ENCODE data around the gene SCARF1.
A peak's percentile ranks its signal among the peaks of the same experiment; 100 is the strongest.

SCARF1 gene

GRCh38 chr17:1627982-1628855 lies 17.3 kb downstream of the SCARF1 start, which contains the start of gene SLC43A2 (continued):
- no peak for TF ChIP-seq PRDM4 (tag by site-specific recombination; IDR thresholded peaks at IDR 0.05)
- TF ChIP-seq ZNF24 (tag by site-specific recombination; IDR thresholded peaks at IDR 0.05), result 0 out of 2 replicates have a peak, but pooled peaks have one; percentile 41
- TF ChIP-seq ZFP41 (tag by site-specific recombination; IDR thresholded peaks at IDR 0.05; ENCODE audit: borderline replicate concordance), result no peak
- TF ChIP-seq ZNF10 (tag by site-specific recombination; IDR thresholded peaks at IDR 0.05), result peak; percentile 7; the same call in 1 of the 2 replicates
- no peak for TF ChIP-seq ZNF202 (tag by site-specific recombination; IDR thresholded peaks at IDR 0.05; ENCODE audit: borderline replicate concordance)
- peak; percentile 68; the same call in 1 of the 2 replicates for TF ChIP-seq GLI4 (tag by site-specific recombination; IDR thresholded peaks at IDR 0.05)
- TF ChIP-seq ZNF19 (tag by site-specific recombination; IDR thresholded peaks at IDR 0.05; ENCODE audit: low read depth), result no peak
- no peak for TF ChIP-seq ZNF292 (tag by site-specific recombination; IDR thresholded peaks at IDR 0.05; ENCODE audit: borderline replicate concordance, low read depth)
- no peak for TF ChIP-seq ZNF621 (tag by site-specific recombination; IDR thresholded peaks at IDR 0.05)
- TF ChIP-seq ZNF629 (tag by site-specific recombination; IDR thresholded peaks at IDR 0.05), result peak; percentile 69
- TF ChIP-seq ZSCAN18 (tag by site-specific recombination; IDR thresholded peaks at IDR 0.05), result 0 out of 2 replicates have a peak, but pooled peaks have one; percentile 22
- no peak for TF ChIP-seq TCF7L2 (IDR thresholded peaks at IDR 0.05; ENCODE audit: borderline replicate concordance, low read depth, low read length)
- peak; percentile 97 for TF ChIP-seq ZEB2 (tag by site-specific recombination; IDR thresholded peaks at IDR 0.05)
- peak; percentile 97 for TF ChIP-seq ZBTB8A (tag by site-specific recombination; IDR thresholded peaks at IDR 0.05)
- no peak for TF ChIP-seq ZNF514 (tag by site-specific recombination; IDR thresholded peaks at IDR 0.05)
- TF ChIP-seq ZBTB20 (tag by site-specific recombination; IDR thresholded peaks at IDR 0.05), result peak; percentile 41; the same call in 1 of the 2 replicates
- peak; percentile 94 for TF ChIP-seq ZNF335 (tag by site-specific recombination; conservative IDR thresholded peaks at IDR 0.05)
- no peak for TF ChIP-seq IKZF3 (tag by site-specific recombination; IDR thresholded peaks at IDR 0.05)
- TF ChIP-seq INSM2 (tag by site-specific recombination; IDR thresholded peaks at IDR 0.05), result peak; percentile 36; the same call in 1 of the 2 replicates
- TF ChIP-seq ZNF112 (tag by site-specific recombination; IDR thresholded peaks at IDR 0.05), result no peak
- TF ChIP-seq ZNF23 (tag by site-specific recombination; IDR thresholded peaks at IDR 0.05; ENCODE audit: borderline replicate concordance), result no peak
- TF ChIP-seq ZNF274 (IDR thresholded peaks at IDR 0.05; ENCODE audit: low read length), result no peak
- no peak for TF ChIP-seq ZNF274 (tag by site-specific recombination; IDR thresholded peaks at IDR 0.05; ENCODE audit: borderline replicate concordance)
- peak; percentile 73; the same call in 1 of the 2 replicates for TF ChIP-seq ZSCAN30 (tag by site-specific recombination; IDR thresholded peaks at IDR 0.05)
- no peak for TF ChIP-seq SETDB1 (IDR thresholded peaks at IDR 0.05; ENCODE audit: insufficient read length, low read length)
- TF ChIP-seq ZNF792 (tag by site-specific recombination; IDR thresholded peaks at IDR 0.05), result peak; percentile 72; the same call in 1 of the 2 replicates
- no peak for TF ChIP-seq ZNF155 (tag by site-specific recombination; IDR thresholded peaks at IDR 0.05)
- TF ChIP-seq HOXD13 (CRISPR knock-in tag; IDR thresholded peaks at IDR 0.05; ENCODE audit: borderline replicate concordance), result no peak
- no peak for TF ChIP-seq ZBTB21 (tag by site-specific recombination; IDR thresholded peaks at IDR 0.05)
- TF ChIP-seq PRDM6 (tag by site-specific recombination; IDR thresholded peaks at IDR 0.05), result no peak
- no peak for TF ChIP-seq SCRT1 (tag by site-specific recombination; IDR thresholded peaks at IDR 0.05; ENCODE audit: borderline replicate concordance)
- no peak for TF ChIP-seq ZSCAN4 (tag by site-specific recombination; IDR thresholded peaks at IDR 0.05)
